HS-27A (cell line): Measurements from ENCODE around the gene ITGB4.

Source experiments
- DNase-seq: peaks from one replicate; pipeline ENCODE4 v3.0.0-alpha.2; 2012; ENCODE audit warnings: low read depth, missing footprints

Gene ITGB4

DNA sequence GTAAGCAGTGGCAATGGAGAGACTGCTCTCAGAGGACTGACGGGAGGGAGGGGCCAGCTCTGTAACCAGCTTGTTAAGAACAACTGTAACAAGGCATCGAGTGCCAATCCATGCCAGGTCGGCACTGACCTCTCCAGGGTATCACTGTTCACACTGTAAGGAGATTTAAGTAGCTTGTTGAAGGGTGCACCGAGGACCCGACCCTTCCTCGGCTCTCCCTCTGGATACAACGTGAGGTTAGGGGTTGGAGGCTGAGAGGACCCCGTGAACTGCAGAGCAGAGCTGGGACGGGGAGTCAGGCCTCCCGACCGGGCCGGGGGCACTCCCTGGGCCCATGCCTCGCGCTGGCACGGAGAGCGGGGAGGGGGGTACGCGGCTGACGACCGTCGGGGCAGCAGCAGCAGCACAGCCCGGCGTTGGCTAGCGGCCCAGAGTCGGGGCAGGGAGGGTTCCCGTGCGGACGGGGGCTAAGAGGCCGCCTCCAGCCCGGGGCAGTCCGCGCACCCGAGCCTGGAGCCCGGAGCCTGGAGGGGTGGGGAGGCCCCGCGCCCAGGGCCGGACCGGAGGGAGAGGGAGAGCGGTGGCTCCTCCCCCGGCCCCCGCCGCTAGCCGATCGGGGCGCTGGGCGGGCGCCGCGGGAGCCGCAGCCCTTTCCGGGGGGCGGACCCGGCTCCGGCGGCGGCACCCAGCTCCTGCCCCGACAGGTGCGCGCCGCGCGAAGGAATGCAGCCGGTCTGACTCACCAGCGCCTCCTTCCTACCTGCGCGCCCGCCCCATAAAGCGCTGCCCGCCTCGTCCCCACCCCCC is at the start of gene ITGB4:
ITGB4 (plus strand) TSS at position 804 of the 807 bp plus-strand sequence. CDS start 3,245 bp downstream, outside the sequence.
- no peak for DNase-seq

DNA sequence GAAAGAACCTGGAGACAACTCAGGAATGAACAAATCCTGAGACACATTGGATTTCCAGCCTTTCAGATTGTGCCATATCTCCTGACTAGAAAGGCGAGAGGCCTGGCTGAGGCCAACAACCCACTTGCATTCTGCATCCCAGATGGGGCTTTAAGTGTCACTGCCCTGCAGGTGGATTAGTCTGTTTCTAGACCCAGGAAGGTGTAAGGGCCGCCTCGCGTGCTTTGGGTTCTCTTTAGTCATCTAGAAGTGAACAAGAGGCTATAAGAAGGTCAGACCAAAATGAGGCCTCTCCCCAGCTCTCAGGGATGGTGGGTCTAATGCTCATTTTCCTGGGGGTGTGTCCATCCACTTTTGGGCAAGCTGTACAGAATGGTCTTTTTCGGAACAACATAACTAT is 49.2 kb upstream of the ITGB4 start:
- no peak for DNase-seq

DNA sequence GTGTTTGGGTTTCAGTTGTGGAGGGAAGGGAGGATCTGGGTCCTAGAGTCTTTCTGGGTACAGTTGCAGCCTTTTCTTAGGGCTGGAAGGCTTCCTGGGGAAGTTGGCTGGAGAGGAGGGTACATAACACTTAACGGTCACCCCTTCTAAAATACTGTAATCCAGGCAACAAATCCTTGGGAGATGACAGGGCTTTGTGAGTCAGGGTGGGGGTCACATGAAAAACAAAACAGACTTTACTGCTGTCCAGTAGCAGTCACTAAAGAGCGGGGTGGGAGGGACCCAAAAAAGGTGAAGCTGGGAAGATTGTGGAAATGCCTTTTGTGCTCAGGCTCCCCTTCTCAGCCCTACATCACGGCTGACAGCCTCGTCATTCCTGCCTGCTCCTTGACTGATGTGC is 47.8 kb upstream of the ITGB4 start:
- DNase-seq: no peak

DNA sequence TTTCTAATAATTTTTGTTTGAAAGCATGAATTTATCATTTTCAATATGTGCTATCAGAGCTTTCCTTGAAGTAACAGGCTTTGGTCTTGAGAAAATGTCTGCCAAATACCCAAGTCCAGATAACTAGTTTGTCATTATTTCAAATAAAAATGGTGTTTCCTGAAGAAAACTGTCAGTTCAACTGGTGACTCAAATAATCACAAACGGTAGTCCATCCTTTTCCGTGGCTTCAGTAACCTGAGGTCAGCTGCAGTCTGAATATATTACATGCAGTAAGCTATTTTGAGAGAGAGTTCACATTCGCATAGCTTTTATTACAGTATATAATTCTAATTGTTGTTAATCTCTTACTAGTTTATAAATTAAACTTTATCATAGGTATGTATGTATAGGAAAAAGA is 44.8 kb upstream of the ITGB4 start:
- no peak for DNase-seq

DNA sequence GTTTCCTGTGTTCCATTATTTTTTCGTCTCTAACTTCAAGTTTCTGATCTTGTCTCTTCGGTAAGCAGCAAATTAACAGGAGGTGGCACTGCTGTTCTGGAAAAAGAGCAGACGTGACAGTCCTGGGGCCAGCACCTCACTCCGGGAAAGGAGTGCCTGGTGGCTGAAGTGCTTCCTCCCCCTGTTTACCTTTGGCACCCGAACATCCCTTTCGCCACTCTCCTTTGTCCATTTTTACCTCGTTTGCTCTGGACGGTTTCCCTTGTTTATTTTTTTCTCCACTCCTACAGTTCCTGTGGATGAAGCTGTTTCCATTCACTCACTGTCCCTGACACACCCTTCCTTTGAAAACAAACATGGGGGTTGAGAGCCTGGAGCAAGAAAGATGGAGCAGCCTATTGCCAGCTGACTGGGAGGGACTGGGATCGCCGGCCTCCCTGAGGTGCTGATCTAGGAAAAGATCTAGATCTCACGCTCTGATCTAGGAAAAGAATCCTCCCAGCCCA is 41.5 kb upstream of the ITGB4 start:
- DNase-seq: no peak

DNA sequence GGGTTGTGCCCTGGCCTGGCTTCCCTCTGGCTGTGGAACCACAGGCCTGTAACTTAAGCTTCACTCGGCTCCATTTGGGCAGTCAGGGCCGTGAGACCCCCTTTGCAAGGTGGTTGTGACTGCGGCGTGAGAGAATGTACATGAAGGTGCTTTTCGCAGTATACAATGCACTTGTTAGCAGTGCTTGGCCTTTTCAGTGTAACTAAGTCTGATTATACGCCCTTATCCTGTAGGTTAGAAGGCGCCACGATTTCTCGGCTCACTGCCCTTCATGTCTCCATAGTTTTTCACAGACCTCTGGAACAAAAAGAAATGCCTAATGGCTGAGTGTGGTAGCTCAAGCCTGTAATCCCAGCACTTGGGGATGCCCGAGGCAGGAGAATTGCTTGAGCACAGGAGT is 40.8 kb upstream of the ITGB4 start:
- DNase-seq: no peak

DNA sequence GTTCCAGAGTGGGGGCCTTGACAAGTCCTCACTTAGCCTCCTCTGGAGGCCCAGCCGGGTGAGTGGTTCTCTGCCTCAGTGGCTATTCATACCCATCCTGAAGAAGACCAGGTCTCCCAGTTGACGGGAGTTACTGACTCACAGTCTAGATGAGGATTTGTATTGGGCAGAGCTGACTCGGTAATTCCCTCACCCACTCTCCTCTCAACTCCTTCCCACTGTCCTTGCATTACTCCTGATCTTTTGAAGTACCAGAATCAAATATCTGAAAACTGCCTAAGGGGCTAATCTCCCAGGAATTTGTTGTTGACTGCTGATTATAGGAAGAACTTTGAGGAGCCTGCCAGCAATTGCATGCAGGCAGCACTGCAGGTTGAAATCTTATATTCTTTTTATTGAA is 40.0 kb upstream of the ITGB4 start:
- no peak for DNase-seq

DNA sequence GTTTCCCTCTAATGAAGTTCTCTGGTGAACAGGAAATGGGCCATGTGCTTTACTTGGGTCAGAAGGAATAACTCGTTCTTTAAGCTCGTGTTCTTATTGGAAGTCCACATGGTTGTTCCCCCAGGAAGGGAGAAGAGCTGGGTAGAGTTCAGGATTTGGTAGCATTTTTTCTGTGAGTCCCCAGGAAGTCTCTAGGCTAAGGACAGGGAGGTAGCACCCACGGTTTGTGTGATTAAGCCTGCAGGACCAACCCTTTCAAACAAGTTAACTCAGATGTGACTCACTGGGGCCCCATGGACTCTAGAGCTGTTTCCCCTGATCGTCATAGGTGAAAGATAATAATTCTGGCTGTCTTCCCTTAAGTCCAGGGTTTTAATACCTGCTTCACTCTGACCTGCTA is 37.7 kb upstream of the ITGB4 start:
- DNase-seq: no peak

DNA sequence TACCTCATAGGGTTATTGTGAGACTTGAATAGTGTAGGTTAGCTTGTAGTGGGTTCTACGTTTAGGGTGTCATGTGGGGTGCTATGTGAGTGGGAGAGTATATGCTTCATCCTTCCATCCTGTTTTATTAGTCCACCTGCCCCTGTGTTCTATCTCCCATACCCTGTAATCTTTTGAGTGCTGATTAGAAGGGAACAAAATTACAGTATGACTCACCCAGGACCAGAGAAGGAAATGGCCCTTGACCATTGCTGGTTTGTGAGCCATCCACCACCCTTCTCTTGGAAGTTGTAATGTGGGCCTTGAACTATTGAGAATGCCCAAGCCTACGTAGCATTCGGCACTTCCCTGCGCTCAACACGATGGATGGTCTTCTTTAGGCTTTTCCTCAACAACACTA is 37.0 kb upstream of the ITGB4 start:
- no peak for DNase-seq

DNA sequence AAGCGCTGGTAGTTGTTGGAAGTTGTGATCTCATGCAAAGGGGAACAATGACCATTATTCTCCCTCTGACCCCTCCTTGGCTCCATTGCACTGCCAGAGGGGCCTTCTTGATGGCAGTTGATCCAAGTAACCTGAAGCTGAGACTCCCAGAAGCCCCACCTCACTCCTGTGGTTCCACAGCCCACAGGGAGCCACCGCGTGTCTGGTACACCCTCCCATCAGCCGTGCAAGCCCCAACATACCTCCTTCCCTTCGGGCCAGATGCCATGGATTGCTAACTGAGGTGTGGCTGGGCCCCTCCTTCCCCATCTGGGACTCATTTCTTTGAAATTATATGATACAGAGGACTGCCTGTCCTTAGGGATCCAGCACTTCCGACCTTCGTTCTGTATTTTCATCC is 36.3 kb upstream of the ITGB4 start:
- no peak for DNase-seq

DNA sequence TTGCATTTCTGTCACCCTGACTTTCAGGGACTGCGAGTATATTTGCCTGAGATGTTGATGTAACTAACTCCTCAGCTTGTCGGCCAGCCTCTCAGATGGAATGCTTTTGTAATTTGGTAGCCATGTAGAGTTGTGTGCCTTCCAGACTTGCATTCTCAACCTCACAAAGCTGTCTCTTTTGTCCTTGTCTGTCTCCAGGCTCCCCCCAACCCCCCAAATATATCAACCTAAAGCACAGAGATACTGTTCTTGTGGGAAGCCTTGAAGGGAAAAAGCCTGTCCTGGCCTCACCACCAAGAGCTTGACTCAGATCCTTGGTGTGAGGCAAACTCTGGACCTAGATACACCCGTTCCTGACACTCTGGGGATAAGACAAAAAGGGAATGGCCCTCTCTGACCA is 35.8 kb upstream of the ITGB4 start:
- DNase-seq: no peak

DNA sequence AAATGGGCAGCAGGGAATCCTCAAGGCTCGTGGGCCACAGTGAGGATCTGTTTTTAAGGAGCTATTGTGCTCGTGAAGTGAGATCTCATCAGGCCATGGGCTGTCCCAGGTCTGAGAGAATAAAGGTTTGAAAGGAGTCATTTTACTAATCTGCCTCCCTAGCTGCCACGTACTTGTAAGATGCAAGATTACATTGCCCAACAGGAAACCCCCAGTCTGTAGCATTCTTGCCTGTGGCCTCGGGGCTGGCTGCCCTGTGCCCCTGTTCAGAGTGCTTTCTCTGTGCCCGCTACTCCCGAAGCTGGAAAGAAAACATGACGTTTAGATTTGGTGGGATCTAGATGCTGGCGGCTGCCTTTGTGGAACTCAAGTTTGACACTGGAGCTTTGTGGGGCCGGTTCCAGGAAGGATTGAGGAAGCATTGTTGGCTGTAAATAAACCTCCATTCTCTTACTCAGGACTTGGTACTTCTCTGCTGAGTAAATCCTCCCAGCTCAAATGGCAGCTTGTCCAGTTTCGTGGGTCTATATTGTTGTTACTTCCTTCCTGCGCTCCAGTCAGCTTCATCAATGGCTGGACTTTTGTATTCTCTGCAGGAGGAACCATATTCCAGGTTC is 32.9 kb upstream of the ITGB4 start:
- DNase-seq: no peak

DNA sequence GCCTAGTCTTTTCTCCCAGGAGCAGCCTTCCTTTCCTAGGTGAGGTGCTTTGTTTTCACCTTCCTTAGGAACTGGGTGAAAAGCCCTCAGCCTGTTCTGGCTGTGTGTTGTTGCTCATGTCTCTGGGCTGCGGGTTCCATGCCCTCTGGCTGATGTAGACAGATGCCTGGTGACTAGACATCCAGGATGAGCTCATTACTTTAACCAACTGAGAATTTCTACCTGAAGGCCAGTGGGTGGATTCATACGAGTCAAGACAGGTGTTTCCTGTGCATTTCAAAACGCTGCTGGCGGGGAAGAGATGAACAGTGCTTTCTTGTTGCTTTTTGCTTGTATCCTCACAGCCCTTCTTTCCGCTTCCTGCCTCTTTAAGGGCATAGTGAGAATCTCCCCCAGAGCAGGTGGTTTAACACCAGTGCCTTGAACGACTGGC is 31.8 kb upstream of the ITGB4 start:
- no peak for DNase-seq

DNA sequence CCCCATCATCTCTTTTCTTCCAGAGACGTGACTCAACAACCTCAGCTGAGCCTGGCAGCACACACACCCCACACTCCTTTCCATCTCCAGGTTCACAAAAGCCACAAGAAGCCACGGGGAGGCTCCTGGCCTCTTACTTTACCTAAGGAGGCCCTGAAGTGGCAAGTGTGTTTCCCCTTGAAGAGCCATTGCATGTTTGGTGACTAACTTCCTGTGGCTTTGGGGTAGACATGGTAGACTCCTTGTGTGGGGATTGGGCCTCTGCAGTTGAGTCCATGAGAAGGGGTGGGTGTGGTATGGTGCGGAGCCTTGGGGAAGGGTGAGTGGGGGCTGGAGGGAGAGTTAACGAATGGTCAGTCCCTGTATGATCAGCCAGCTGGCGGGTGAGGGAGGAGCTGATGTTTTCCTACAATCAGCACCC is 29.9 kb upstream of the ITGB4 start:
- no peak for DNase-seq

DNA sequence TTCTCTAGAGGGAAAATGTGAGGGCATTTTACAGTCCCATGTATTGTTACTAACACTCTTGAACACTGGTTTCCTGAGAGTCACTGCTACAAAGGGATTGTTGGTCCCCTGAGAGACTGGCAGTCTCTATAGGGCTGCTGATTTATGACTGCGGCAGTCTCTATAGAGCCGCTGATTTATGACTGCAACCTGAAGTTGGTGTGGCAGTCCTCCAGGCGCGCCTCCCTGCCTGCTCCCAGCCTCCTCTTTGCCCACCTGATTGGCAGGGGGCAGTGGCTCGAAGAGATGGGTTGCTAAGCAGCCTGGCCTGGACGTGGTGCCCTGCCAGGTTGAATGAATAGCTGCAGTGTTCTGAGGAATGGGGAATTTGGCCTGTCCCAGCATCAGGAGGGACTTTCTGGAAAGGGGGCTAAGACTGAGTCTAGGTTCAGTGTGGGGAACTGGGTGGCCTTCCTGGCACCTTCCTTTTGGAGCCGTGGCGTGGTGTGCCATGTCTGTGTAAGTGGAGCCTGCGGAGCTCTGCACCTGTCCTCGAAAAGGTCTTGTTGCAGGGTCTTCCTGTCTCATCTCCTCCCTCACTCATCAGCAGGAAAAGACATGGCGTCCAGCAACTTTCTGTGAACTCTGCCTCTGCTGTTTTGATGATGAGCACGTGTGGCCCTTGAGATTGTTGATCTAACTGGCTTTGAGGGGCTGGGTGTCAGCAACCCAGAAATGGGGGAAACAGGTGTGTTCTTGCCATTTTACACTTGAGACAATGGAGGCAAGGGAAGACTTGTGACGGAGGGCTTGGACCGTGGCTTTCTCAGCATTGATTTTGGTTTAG is 29.2 kb upstream of the ITGB4 start:
- no peak for DNase-seq

DNA sequence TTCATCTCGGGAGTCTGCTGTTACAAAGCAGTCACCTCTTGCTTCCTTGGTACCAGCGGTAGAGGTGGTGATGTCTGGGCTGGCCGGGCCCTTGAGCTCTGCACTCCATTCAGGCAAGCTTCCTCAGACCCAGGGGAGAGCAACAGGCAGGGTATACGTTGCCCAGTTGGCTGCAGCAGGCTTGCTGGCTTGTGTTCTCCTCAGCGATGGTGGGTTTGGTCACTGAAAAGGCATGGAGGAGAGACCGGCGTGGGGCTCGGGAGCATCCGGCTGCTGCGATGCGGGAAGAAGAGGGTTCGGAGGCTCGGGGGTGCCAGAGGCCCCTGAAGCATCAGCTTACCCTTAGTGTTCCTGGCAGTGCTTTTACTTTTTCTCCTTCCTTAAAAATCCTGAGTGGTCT is 28.3 kb upstream of the ITGB4 start:
- no peak for DNase-seq

DNA sequence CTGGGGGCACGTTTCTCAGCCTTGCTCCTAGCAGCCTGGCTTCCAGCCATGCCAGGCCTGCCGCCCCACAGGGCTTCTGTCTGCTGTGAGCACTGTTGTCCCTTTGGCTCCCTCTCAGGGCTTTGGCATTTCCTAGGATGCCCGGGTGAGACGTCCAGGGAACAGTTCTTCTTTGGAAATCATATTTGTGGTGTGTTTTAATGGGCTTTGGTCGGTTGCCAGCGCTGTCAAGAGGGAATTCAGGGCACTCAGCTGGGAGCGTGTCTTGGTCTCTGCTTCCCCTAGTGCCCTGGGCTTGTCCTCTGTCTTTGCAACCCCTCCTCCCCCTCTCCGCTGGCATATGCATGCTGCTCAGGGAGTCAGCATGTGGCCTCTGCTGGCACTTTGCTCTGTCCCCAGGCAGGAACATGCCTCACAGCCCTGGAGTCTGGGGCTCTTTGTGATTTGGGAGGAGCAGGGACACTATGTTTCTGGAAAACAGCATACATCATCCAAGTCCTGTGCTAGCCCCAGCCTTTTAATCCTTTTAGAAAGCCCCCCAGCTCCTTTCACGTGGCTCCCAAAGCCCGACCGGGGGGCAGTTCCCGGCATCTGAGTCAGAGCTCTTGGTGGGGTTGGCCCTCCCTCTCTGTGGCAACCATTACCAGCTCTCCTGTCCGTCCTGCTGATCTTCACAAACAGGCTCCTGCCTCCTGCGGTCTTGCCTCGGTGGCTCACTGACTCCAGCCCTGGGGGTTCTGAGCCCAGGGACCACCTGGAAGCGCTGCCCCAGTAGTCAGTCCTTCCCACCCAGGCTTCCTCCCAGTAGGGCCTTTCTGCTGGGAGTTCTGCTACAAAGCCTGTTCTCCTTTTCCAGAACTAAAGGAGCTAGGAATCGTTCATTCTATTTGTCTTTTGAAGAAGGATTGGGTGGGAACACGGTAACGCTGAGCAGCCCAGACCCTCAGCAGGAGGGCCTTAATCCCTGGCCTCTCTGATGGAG is 27.5 kb upstream of the ITGB4 start:
- DNase-seq: peak; percentile 95

DNA sequence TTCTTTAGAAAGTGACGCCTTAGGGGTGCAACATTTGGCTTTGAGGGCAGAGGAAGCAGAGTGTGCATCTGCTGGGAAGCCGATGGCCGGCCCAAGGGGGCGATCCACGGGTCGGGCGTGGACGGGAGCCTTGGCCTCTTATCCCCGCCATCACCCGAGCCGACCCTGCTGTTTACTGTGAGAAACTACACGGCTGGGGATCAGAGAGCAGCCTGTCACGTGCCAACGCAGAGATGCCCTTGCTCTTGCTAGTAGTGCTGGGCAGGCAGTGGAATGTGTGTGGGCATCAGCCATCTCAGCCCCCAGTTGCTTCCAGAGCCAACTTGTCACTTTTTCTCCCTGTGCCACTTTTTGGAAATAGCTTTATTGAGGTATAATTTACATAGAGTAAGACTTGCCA is 26.7 kb upstream of the ITGB4 start:
- no peak for DNase-seq

DNA sequence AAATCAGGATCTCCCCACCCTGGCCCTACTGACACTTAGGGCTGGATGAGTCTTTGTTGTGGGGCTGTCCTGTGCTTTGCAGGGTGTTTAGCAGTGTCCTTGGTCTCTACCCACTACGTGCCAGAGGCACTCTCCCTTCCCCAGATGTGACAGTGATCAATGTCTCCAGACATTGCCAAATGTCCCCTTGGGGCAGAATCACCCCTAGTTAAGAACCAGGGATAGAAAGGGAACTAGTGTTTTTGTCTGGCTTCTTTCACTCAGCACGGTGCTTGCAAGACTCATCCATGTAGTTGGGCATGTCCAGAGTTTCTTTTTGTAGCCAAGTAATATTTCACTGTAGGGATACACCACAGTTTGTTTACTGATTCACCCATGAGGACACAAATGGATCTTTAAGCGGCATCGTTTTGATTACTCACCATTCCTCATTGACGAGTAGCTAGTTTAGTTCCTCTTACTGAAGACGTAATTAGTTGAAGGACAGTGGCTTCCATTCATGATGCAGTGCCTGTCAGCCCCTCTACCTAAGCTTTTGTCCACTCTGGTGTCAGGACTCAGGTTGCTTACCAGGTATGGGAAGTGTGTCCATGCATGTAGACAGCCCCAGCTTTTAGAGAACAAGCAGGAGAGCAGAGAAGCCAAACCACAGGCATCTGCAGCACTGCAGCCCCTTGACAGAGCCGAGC is 26.0 kb upstream of the ITGB4 start:
- no peak for DNase-seq

DNA sequence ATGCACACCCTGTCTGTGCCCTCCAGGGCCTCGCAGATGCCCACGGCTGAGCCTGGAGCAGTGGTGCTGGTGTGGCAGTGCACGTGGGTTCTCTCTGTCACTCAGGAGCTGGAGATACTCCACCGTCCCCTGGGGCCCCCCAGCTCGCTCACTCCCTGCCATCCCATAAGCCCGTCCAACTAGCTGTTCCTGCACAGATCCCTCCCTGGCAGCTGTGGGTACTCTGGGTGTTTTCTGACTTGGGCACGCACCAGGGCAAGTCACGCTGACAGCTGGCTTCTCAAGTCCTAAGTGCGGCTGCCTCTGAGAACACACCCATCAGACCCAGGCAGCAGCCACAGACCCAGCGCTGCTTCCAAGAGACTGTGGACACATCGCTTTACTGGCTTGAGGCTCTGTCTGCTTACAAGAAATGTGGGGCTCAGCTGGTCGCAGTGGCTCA is 25.4 kb upstream of the ITGB4 start:
- DNase-seq: no peak
